SK-N-SH (cell line): ENCODE measurements around the gene ISCA2. TPM values are rescaled to one million over a fixed set of nuclear protein-coding genes. Genes with fewer than 3 reads are reported as not detected.

Experiments
- CTCF ChIA-PET: fragments of 300-600, 350-600 bp; formaldehyde crosslinking; extraction: SDS; loops from one replicate; lab custom pipeline; 2021; lab: Yijun Ruan, JAX
- POLR2A ChIA-PET: fragments of 350-600 bp; sonication (Branson Sonifier 250); formaldehyde crosslinking; extraction: SDS; loops from one replicate; lab custom pipeline; 2020; ENCODE audit warnings: antibody characterized with exemption, inconsistent platforms; lab: Yijun Ruan, JAX
- DNase-seq: peaks from one replicate; pipeline ENCODE4 v3.0.0; 2012
- H2AFZ ChIP-seq: fragments of 200-600 bp; sonication (generic); 2 replicates; pipeline ENCODE4 v1.8.1; 2016; ENCODE audit warnings: antibody characterized with exemption, mild to moderate bottlenecking, low read depth
- H3F3A ChIP-seq: fragments of 200-600 bp; sonication (generic); replicated peaks from 2 replicates; pipeline ENCODE3; 2016; ENCODE audit warnings: antibody characterized with exemption, mild to moderate bottlenecking; ENCODE audit not compliant: insufficient read depth
- H3K27ac ChIP-seq, 2 experiments: fragments of 200-500 bp in 1 of 2; fragments of 200-600 bp in 1 of 2; sonication (Bioruptor generic) in 1 of 2; sonication (generic), shearing (Covaris generic) in 1 of 2; 2 replicates each; pipeline versions ENCODE4 v1.5.1 to v1.6.1; 2014 to 2016; ENCODE audit warnings: low read depth in 2 of 2, inconsistent platforms in 1 of 2, low read length in 1 of 2, mild to moderate bottlenecking in 1 of 2, mixed read lengths in 1 of 2
- H3K27me3 ChIP-seq: fragments of 200-600 bp; sonication (generic), shearing (Covaris generic); 2 replicates; pipeline ENCODE4 v1.6.1; 2016; ENCODE audit warnings: mixed run types; ENCODE audit not compliant: insufficient read depth
- H3K36me3 ChIP-seq, 2 experiments: fragments of 200-500 bp in 1 of 2; fragments of 200-600 bp in 1 of 2; sonication (Bioruptor generic) in 1 of 2; sonication (generic) in 1 of 2; replicated peaks in 1 of 2; 2 replicates each; pipeline versions ENCODE3 to v1.5.1; 2014 to 2016; ENCODE audit warnings: low read length in 1 of 2, mild to moderate bottlenecking in 1 of 2; ENCODE audit not compliant: insufficient read depth in 2 of 2, control insufficient read depth in 1 of 2
- H3K4me1 ChIP-seq, 2 experiments: fragments of 200-500 bp in 1 of 2; fragments of 200-600 bp in 1 of 2; sonication (Bioruptor generic) in 1 of 2; sonication (generic), shearing (Covaris generic) in 1 of 2; 2 replicates each; pipeline versions ENCODE4 v1.5.1 to v1.6.1; 2014 to 2016; ENCODE audit warnings: low read depth in 1 of 2, low read length in 1 of 2, mixed run types in 1 of 2; ENCODE audit not compliant: insufficient read depth in 2 of 2, control insufficient read depth in 1 of 2
- H3K4me2 ChIP-seq: fragments of 200-600 bp; sonication (generic), shearing (Covaris generic); 2 replicates; pipeline ENCODE4 v1.6.1; 2017; ENCODE audit warnings: mixed run types
- H3K4me3 ChIP-seq, 2 experiments: fragments of 200-500 bp in 1 of 2; fragments of 200-600 bp in 1 of 2; sonication (Bioruptor generic) in 1 of 2; sonication (generic), shearing (Covaris generic) in 1 of 2; 2 replicates each; pipeline versions ENCODE4 v1.5.1 to v1.8.1; 2014 to 2016; ENCODE audit warnings: low read depth in 2 of 2, inconsistent platforms in 1 of 2, low read length in 1 of 2, mild to moderate bottlenecking in 1 of 2, mixed read lengths in 1 of 2, moderate library complexity in 1 of 2
- H3K79me2 ChIP-seq: fragments of 200-600 bp; sonication (generic); 2 replicates; pipeline ENCODE4 v1.8.1; 2017; ENCODE audit warnings: mild to moderate bottlenecking; ENCODE audit not compliant: insufficient read depth
- H3K9ac ChIP-seq: fragments of 200-600 bp; sonication (generic); 2 replicates; pipeline ENCODE4 v1.6.1; 2017; ENCODE audit warnings: mixed run types
- H3K9me2 ChIP-seq: fragments of 200-600 bp; sonication (generic); 2 replicates; pipeline ENCODE4 v1.6.1; 2017; ENCODE audit warnings: mixed run types
- H3K9me3 ChIP-seq: fragments of 200-600 bp; sonication (generic); 2 replicates; pipeline ENCODE4 v1.6.1; 2017; ENCODE audit warnings: mixed run types, mild to moderate bottlenecking, moderate library complexity
- H4K20me1 ChIP-seq: fragments of 200-600 bp; sonication (generic); 2 replicates; pipeline ENCODE4 v1.6.1; 2017; ENCODE audit warnings: mild to moderate bottlenecking, mixed run types; ENCODE audit not compliant: insufficient read depth
- EZH2phosphoT487 ChIP-seq: fragments of 200-600 bp; sonication (generic); IDR thresholded peaks from 2 replicates; pipeline ENCODE4 v1.6.1; 2017; ENCODE audit warnings: low read depth, mixed run types, mild to moderate bottlenecking, antibody characterized with exemption, moderate library complexity, borderline replicate concordance
- FOSL2 ChIP-seq: IDR thresholded peaks from 2 replicates; pipeline ENCODE4 v1.4.0; 2012; ENCODE audit warnings: low read depth, mild to moderate bottlenecking, moderate library complexity, borderline replicate concordance
- FOXM1 ChIP-seq: IDR thresholded peaks from 2 replicates; pipeline ENCODE4 v1.4.0; 2012; ENCODE audit warnings: low read depth, mild to moderate bottlenecking
- GABPA ChIP-seq: IDR thresholded peaks from 2 replicates; pipeline ENCODE4 v1.4.0; 2012; ENCODE audit warnings: low read depth, mild to moderate bottlenecking
- JUND ChIP-seq: IDR thresholded peaks from 2 replicates; pipeline ENCODE4 v1.4.0; 2012
- NFIC ChIP-seq: IDR thresholded peaks from 2 replicates; pipeline ENCODE4 v1.4.0; 2012; ENCODE audit warnings: borderline replicate concordance
- NRF1 ChIP-seq: IDR thresholded peaks from 2 replicates; pipeline ENCODE4 v1.6.1; 2012; ENCODE audit warnings: low read depth, mild to moderate bottlenecking, low read length
- RFX5 ChIP-seq: IDR thresholded peaks from 2 replicates; pipeline ENCODE4 v1.6.1; 2012; ENCODE audit warnings: mild to moderate bottlenecking, improper control_type of control experiment, low read length
- SIN3A ChIP-seq: IDR thresholded peaks from 2 replicates; pipeline ENCODE4 v1.6.1; 2012; ENCODE audit warnings: low read depth, mild to moderate bottlenecking, low read length, moderate library complexity, borderline replicate concordance
- SMC3 ChIP-seq: IDR thresholded peaks from 2 replicates; pipeline ENCODE4 v1.6.1; 2012; ENCODE audit warnings: low read depth, low read length, improper control_type of control experiment
- WGBS: methylation state at CpG from one replicate; pipeline ENCODE4 v1.1.6; 2017; ENCODE audit warnings: low lambda C conversion rate; 5-methylcytosine and 5-hydroxymethylcytosine counted together
- polyA plus RNA-seq, 3 experiments: library from polyadenylated mRNA; depleted of rRNA; stranded (reverse); fragments of >200 nt; gene quantifications; 2 replicates each; pipeline ENCODE4 v1.2.3, GENCODE V29; 2012
- TF ChIP-seq, protein P1 (sequence below): IDR thresholded peaks from 2 replicates; pipeline ENCODE4 v1.4.0; 2012; ENCODE audit warnings: low read depth
- TF ChIP-seq, protein P2 (sequence below): IDR thresholded peaks from 2 replicates; pipeline ENCODE4 v1.6.1; 2012; ENCODE audit warnings: mild to moderate bottlenecking, low read depth, low read length, moderate library complexity
- TF ChIP-seq, protein P3 (sequence below): fragments of 200-600 bp; sonication (generic); IDR thresholded peaks from 2 replicates; pipeline ENCODE4 v1.6.1; 2017; ENCODE audit warnings: antibody characterized with exemption, mild to moderate bottlenecking, moderate library complexity
- TF ChIP-seq, protein P4 (sequence below): IDR thresholded peaks from 2 replicates; pipeline ENCODE4 v1.4.0; 2012; ENCODE audit warnings: low read depth, borderline replicate concordance

Gene ISCA2
- polyA plus RNA-seq, 1 of the 3 experiments (the other 2 are of a cell fraction) = 51.9 TPM

DNA sequence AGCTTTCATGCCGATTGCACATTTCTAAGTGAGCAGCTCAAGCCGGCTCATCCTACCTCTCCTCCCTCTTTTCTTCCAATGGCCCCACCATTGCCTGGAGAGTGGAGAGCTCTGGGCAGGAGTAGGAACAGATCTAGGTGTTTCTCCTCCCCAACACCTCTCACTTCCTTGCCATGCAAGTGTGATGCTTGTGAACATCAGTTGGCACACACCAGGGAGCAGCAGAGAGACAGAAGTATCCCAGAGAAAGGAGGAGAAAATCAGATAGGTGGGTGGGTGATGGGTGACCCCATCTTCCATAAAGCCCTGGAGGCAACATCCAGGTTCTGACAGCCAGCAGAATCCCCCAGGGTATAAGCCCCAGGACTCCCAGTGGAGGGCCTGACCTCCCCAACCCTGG lies 28.2 kb upstream of the ISCA2 start:
- H3K9me3 ChIP-seq = no peaks in the 10 kb centered on the region
- H3K9ac ChIP-seq = no peak overlapping the region
- H3K4me1 ChIP-seq = no peaks in the 10 kb centered on the region
- H3K27ac ChIP-seq = no peak overlapping the region
- no peaks in the 10 kb centered on the region for H3K79me2 ChIP-seq
- no peaks in the 10 kb centered on the region for H3K9me2 ChIP-seq
- no peaks in the 10 kb centered on the region for H3K36me3 ChIP-seq
- H3K27me3 ChIP-seq = no peaks in the 10 kb centered on the region
- WGBS = 61% methylated on average over 2 of the region's 2 CpGs
- no peaks in the 10 kb centered on the region for H3F3A ChIP-seq
- no peak for DNase-seq
- POLR2A ChIA-PET = no interaction called here
- CTCF ChIA-PET = interaction anchor here (4.2 kb wide), 1 partner anchor 14 kb away, joined by 25 read pairs; no protein-coding TSS in a partner anchor
- no peaks in the 10 kb centered on the region for H4K20me1 ChIP-seq
- no peak overlapping the region for H3K4me2 ChIP-seq
- H2AFZ ChIP-seq = no peak overlapping the region
- TF ChIP-seq, protein P1, sequence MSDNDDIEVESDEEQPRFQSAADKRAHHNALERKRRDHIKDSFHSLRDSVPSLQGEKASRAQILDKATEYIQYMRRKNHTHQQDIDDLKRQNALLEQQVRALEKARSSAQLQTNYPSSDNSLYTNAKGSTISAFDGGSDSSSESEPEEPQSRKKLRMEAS = no peak
- TF ChIP-seq, protein P2, sequence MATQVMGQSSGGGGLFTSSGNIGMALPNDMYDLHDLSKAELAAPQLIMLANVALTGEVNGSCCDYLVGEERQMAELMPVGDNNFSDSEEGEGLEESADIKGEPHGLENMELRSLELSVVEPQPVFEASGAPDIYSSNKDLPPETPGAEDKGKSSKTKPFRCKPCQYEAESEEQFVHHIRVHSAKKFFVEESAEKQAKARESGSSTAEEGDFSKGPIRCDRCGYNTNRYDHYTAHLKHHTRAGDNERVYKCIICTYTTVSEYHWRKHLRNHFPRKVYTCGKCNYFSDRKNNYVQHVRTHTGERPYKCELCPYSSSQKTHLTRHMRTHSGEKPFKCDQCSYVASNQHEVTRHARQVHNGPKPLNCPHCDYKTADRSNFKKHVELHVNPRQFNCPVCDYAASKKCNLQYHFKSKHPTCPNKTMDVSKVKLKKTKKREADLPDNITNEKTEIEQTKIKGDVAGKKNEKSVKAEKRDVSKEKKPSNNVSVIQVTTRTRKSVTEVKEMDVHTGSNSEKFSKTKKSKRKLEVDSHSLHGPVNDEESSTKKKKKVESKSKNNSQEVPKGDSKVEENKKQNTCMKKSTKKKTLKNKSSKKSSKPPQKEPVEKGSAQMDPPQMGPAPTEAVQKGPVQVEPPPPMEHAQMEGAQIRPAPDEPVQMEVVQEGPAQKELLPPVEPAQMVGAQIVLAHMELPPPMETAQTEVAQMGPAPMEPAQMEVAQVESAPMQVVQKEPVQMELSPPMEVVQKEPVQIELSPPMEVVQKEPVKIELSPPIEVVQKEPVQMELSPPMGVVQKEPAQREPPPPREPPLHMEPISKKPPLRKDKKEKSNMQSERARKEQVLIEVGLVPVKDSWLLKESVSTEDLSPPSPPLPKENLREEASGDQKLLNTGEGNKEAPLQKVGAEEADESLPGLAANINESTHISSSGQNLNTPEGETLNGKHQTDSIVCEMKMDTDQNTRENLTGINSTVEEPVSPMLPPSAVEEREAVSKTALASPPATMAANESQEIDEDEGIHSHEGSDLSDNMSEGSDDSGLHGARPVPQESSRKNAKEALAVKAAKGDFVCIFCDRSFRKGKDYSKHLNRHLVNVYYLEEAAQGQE = no peak
- TF ChIP-seq FOXM1 (no peak), SIN3A (no peak), JUND (no peak), SMC3 (no peak), NRF1 (no peak)
- TF ChIP-seq, protein P3, sequence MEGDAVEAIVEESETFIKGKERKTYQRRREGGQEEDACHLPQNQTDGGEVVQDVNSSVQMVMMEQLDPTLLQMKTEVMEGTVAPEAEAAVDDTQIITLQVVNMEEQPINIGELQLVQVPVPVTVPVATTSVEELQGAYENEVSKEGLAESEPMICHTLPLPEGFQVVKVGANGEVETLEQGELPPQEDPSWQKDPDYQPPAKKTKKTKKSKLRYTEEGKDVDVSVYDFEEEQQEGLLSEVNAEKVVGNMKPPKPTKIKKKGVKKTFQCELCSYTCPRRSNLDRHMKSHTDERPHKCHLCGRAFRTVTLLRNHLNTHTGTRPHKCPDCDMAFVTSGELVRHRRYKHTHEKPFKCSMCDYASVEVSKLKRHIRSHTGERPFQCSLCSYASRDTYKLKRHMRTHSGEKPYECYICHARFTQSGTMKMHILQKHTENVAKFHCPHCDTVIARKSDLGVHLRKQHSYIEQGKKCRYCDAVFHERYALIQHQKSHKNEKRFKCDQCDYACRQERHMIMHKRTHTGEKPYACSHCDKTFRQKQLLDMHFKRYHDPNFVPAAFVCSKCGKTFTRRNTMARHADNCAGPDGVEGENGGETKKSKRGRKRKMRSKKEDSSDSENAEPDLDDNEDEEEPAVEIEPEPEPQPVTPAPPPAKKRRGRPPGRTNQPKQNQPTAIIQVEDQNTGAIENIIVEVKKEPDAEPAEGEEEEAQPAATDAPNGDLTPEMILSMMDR = no peak
- H3K4me3 ChIP-seq = no peak overlapping the region

DNA sequence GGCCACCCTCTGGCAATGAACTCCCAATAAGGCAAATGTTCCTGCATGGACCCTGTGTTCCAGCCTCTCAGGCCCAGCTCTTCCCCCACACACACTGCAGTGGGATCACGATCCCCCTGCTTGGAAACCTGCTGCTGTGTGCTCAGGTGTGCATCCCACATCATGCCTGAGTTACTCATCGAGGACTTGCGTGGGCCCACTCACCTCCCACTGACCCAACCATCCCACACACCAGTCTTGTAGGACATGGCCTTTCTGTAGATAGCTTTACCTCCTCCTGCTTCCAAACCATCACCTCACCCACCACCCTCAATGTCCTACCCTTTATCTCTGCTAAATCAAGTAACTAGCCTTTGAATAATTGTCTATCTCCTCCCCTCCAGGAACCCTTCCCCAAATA lies 25.1 kb upstream of the ISCA2 start:
- no peaks in the 10 kb centered on the region for H3K9me2 ChIP-seq
- no peak overlapping the region for H2AFZ ChIP-seq
- no peaks in the 10 kb centered on the region for H3K9me3 ChIP-seq
- H4K20me1 ChIP-seq = no peaks in the 10 kb centered on the region
- H3K27me3 ChIP-seq = no peaks in the 10 kb centered on the region
- H3F3A ChIP-seq = no peaks in the 10 kb centered on the region
- H3K4me2 ChIP-seq = no peak overlapping the region
- H3K9ac ChIP-seq = no peak overlapping the region
- TF ChIP-seq EZH2phosphoT487 (no peak), FOSL2 (no peak), JUND (no peak), GABPA (no peak), NRF1 (no peak), RFX5 (no peak), SMC3 (no peak), NFIC (no peak)
- TF ChIP-seq, protein P4, sequence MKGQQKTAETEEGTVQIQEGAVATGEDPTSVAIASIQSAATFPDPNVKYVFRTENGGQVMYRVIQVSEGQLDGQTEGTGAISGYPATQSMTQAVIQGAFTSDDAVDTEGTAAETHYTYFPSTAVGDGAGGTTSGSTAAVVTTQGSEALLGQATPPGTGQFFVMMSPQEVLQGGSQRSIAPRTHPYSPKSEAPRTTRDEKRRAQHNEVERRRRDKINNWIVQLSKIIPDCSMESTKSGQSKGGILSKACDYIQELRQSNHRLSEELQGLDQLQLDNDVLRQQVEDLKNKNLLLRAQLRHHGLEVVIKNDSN = no peak
- H3K27ac ChIP-seq = no peak overlapping the region
- peaks cover 0 to under 1% of the 10 kb centered on the region in 2 experiments for H3K36me3 ChIP-seq
- DNase-seq = no peak
- CTCF ChIA-PET = interaction anchor here (1.2 to 4.2 kb wide), 2 partner anchors 11 to 13 kb away, joined by 4 to 25 read pairs; no protein-coding TSS in a partner anchor
- H3K4me3 ChIP-seq = no peak overlapping the region
- no peaks in the 10 kb centered on the region for H3K4me1 ChIP-seq
- POLR2A ChIA-PET = no interaction called here
- 73% methylated on average over 3 of the region's 3 CpGs for WGBS
- no peaks in the 10 kb centered on the region for H3K79me2 ChIP-seq
